Psoas muscle (tissue), 8 donors: ENCODE measurements around the gene RPL18. TPM values are rescaled to one million over a fixed set of nuclear protein-coding genes. Genes with fewer than 3 reads are reported as not detected.

Experiments used
- ATAC-seq, 4 donors: fragments of 200-7000 bp; cut with Tn5 transposase; one replicate each; pipeline ENCODE4 v1.9.1; 2020; ENCODE audit warnings: moderate library complexity in 3 of 4, mild to moderate bottlenecking in 2 of 4
- DNase-seq, 2 donors: peaks; one replicate each; pipeline ENCODE4 v3.0.0-alpha.2; 2020
- H3K27ac ChIP-seq: fragments of 200-600 bp; one replicate; pipeline ENCODE4 v1.8.0; 2022
- H3K27me3 ChIP-seq, 3 donors: fragments of 200-600 bp in 1 of 3; one replicate each; pipeline versions ENCODE4 v1.6.1 to v1.8.0; 2013 to 2022; ENCODE audit warnings: low read length in 2 of 3, mild to moderate bottlenecking in 2 of 3, moderate library complexity in 1 of 3; ENCODE audit not compliant: insufficient read depth in 3 of 3
- H3K36me3 ChIP-seq, 2 donors: fragments of 200-600 bp in 1 of 2; one replicate each; pipeline versions ENCODE4 v1.6.1 to v1.8.0; 2013 to 2022; ENCODE audit warnings: low read depth in 1 of 2, mild to moderate bottlenecking in 1 of 2, moderate library complexity in 1 of 2; ENCODE audit not compliant: insufficient read depth in 1 of 2
- H3K4me1 ChIP-seq: fragments of 200-600 bp; one replicate; pipeline ENCODE4 v1.8.0; 2022
- H3K4me3 ChIP-seq: fragments of 200-600 bp; one replicate; pipeline ENCODE4 v1.8.0; 2022; ENCODE audit warnings: mild to moderate bottlenecking
- H3K9me3 ChIP-seq: fragments of 200-600 bp; one replicate; pipeline ENCODE4 v1.8.0; 2022
- WGBS, 3 donors: extraction: QIAGEN DNeasy Blood & Tissue Kit; methylation state at CpG; one replicate each; pipeline versions ENCODE4 v1.1.6 to v1.1.7; 2013; 5-methylcytosine and 5-hydroxymethylcytosine counted together
- intact Hi-C, 2 donors: fragments of 100-400 bp; cut with DNase I; formaldehyde crosslinking; loops; one replicate each; pipeline versions ENCODE4 v1.11.0 to v1.14.2; 2022
- long read RNA-seq, 2 donors: library from polyadenylated mRNA; unstranded; transcript quantifications; one replicate each; pipeline ENCODE4 v2.0.0, GENCODE V29; 2021
- polyA plus RNA-seq, 3 donors: library from polyadenylated mRNA; stranded (reverse); fragments of 200-250 nt; gene quantifications; one replicate each; pipeline ENCODE4 v1.2.3, GENCODE V29; 2013
- total RNA-seq, 4 donors: library from RNA; stranded (reverse); fragmentation: NEBNext Ultra II Directional in 2 of 4; extraction: Animal tissue kit (Norgen Biotek cat#: 25700) in 2 of 4; gene quantifications; one replicate each; pipeline versions ENCODE4 v1.2.1 to v1.2.4, GENCODE V29; 2021 to 2023
- TF ChIP-seq, protein P1 (sequence below): fragments of 200-600 bp; IDR thresholded peaks from one replicate; pipeline ENCODE4 v1.8.0; 2022; ENCODE audit warnings: antibody characterized with exemption
- donor health status: healthy with polysubstance abuse.
- donor health status: DM: no; HTN: no; CAD: no; lungs with moderate emphysema.
- donor health status: Bipolar disorder and iron deficiency.
- donor health status: healthy.
- donor health status: DM: yes; HTN: yes; CAD: no.
- donor health status: DM: no; HTN: no; CAD: no.
- donor health status: DM: no; HTN: no; CAD: no.
- donor health status: DM: yes; HTN: yes; CAD: no.

The RPL18 gene
- total RNA-seq (100 to 1,000 TPM; 506 to 730 (median 645) TPM), polyA plus RNA-seq (1,000 to 10,000 TPM; 1,096 to 1,745 (median 1,373) TPM)
- long read RNA-seq, donor 1, transcript RPL18-207 (2 exons, 666 nt) = minor isoform, 6 of 131 reads
- long read RNA-seq, donor 1, transcript RPL18-208 (7 exons, 1,004 nt) = major isoform, 101 of 131 reads
- long read RNA-seq, donor 1, partial matches to known transcripts = 19 of 131 reads
- long read RNA-seq, donor 1, other reads (novel, unspliced or antisense) = 0 of 131 reads
- long read RNA-seq, donor 2, transcript RPL18-208 (7 exons, 1,004 nt) = major isoform, 132 of 146 reads
- long read RNA-seq, donor 2, partial matches to known transcripts = 7 of 146 reads
- long read RNA-seq, donor 2, other reads (novel, unspliced or antisense) = 3 of 146 reads

DNA sequence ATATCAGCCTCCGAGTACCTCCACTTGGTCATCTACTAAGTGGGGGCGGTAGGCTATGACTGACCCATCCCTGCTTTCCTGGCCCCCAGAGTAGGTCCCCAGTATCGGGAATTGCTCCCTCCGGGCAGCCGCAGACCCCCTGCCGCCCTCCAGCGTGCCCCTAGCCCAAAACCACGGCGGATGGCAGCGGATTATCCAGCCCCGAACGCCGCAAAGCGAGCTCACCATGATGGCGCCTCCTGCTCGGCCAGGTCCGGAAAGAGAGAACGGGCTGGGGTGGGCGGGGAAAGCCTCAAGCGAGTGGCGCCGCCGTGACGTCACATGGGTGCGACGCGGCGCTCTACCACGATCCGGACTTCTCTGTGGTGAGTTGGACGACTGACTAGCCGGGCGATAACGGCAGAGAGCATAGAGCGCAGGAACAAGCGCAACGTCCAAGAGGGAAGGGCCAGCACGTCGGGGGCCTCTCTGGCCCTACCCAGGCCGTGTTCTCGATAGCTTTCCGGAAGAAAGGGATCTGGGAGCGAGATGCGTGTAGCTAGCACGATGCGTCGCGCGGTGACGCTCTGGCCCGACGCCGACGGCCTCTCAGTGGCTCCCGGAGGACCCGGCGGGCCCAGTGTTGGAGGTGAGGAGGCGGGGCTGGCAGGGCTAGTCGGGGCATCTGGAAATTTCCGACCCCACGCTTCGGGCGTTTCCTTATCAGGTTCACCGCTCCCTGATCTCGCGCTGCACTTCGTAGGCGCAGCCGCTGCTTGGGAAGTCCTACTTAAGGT, at the start of gene RPL18, which contains the start of gene SPHK2:
Gene RPL18 (minus strand): TSS at position 263 of the 776 bp plus-strand sequence. CDS start 35 bp downstream, at position 228.
Gene SPHK2 (plus strand): TSS at position 591 of the 776 bp plus-strand sequence. CDS start 1,009 bp downstream, outside the sequence.
- DNase-seq (peak; percentile 98 to 99), ATAC-seq (peak; percentile 88 to 90 (median 90))
- Histone ChIP-seq H3K4me3 (peak within 1 kb of the TSS; percentile 99), H3K9me3 (no peaks in the 10 kb centered on the region), H3K27ac (peak within 1 kb of the TSS; percentile 94), H3K27me3 (no peaks in the 10 kb centered on the region), H3K4me1 (peaks cover 35% of the 10 kb centered on the region), H3K36me3 (peaks cover 8 to 50% of the 10 kb centered on the region in 2 donors)
- WGBS, 3 donors = 0% methylated on average over 62 to 69 of the region's 69 CpGs
- TF ChIP-seq, protein P1, sequence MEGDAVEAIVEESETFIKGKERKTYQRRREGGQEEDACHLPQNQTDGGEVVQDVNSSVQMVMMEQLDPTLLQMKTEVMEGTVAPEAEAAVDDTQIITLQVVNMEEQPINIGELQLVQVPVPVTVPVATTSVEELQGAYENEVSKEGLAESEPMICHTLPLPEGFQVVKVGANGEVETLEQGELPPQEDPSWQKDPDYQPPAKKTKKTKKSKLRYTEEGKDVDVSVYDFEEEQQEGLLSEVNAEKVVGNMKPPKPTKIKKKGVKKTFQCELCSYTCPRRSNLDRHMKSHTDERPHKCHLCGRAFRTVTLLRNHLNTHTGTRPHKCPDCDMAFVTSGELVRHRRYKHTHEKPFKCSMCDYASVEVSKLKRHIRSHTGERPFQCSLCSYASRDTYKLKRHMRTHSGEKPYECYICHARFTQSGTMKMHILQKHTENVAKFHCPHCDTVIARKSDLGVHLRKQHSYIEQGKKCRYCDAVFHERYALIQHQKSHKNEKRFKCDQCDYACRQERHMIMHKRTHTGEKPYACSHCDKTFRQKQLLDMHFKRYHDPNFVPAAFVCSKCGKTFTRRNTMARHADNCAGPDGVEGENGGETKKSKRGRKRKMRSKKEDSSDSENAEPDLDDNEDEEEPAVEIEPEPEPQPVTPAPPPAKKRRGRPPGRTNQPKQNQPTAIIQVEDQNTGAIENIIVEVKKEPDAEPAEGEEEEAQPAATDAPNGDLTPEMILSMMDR = no peak
- intact Hi-C loops = no loop called here

DNA sequence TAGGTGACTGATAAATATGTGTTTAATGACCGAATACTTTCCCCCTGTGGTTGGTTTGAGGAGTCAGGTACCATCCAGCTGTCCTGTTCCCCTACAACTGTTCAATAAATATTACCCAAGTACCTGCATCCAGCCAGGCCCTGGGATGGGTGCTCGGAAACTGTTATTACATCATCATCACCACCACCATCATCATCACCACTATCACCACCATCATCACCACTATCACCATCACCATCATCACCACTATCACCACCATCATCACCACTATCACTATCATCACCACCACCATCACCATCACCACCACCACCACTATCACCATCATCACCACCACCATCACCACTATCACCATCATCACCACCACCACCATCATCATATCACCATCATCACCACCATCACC, 49.8 kb upstream of the RPL18 start:
- DNase-seq (no peak), ATAC-seq (no peak)
- intact Hi-C loops = no loop called here
- Histone ChIP-seq H3K9me3 (no peaks in the 10 kb centered on the region), H3K27me3 (no peaks in the 10 kb centered on the region), H3K4me3 (no peak overlapping the region), H3K36me3 (no peaks in the 10 kb centered on the region), H3K4me1 (no peaks in the 10 kb centered on the region), H3K27ac (no peak overlapping the region)
- WGBS, 3 donors = 95 to 97% (median 95%) methylated on average over 2 of the region's 2 CpGs
- TF ChIP-seq, protein P1 = no peak

- H3K4me1 ChIP-seq = no peaks in the 10 kb centered on the region
- TF ChIP-seq, protein P1 = no peak
- H3K9me3 ChIP-seq = no peaks in the 10 kb centered on the region
- no peaks in the 10 kb centered on the region for H3K36me3 ChIP-seq
- no peak for ATAC-seq
- 36 to 59% (median 53%) methylated on average over 3 of the region's 3 CpGs for WGBS, 3 donors
- H3K27ac ChIP-seq = no peak overlapping the region
- no peaks in the 10 kb centered on the region for H3K27me3 ChIP-seq
- no peak for DNase-seq
- intact Hi-C loops = no loop called here
- no peak overlapping the region for H3K4me3 ChIP-seq
Observed at GRCh38 chr19:48668332-48668731, 49.4 kb upstream of the RPL18 start.

DNA sequence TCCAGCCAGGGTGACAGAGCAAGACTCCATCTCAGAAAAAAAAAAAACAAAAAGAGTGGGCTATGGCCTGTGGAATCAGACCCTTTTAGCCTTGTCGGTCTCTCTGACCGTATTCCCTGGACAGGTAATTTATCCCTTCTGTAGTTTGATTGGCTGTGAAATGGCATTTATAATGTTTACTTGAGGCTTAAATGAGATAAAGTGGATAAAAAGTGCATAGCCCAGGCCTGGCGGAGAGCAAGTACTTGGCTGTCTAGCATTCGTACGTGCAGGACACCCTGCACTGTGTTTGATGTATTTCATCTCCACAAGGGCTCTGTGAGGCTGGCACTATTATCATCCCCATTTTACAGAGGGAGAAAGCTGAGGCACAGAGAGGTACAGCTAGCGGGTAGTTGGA, 46.8 kb upstream of the RPL18 start:
- H3K9me3 ChIP-seq = no peaks in the 10 kb centered on the region
- H3K36me3 ChIP-seq = no peaks in the 10 kb centered on the region
- DNase-seq (no peak), ATAC-seq (no peak)
- TF ChIP-seq, protein P1 = no peak
- WGBS, 3 donors = 85 to 92% (median 88%) methylated on average over 6 of the region's 6 CpGs
- H3K4me3 ChIP-seq = no peak overlapping the region
- no peak overlapping the region for H3K27ac ChIP-seq
- no peaks in the 10 kb centered on the region for H3K4me1 ChIP-seq
- H3K27me3 ChIP-seq = no peaks in the 10 kb centered on the region
- intact Hi-C loops = no loop called here
